ENCODE results near the gene FIGN.

The FIGN gene

GRCh38 chr2:163548970-163549369 is 186.8 kb downstream of the FIGN start:
- intact Hi-C loops (cut with DNase I; ENCODE audit: low total_unique reads) = no loop called here
- peaks cover 0 to 6% (median 1%) of the 10 kb centered on the region in 4 donors for H3K4me1 ChIP-seq
- no peak overlapping the region for H3K4me3 ChIP-seq
- TF ChIP-seq CTCF (IDR thresholded peaks at IDR 0.05) = no peak
- no peaks in the 10 kb centered on the region for H3K27me3 ChIP-seq
- no peaks in the 10 kb centered on the region for H3K36me3 ChIP-seq
- no peaks in the 10 kb centered on the region for H3K9me3 ChIP-seq
- no peak for DNase-seq
- no peak overlapping the region for H3K27ac ChIP-seq
